IMR-90 (cell line): Measurements from ENCODE around the gene EEPD1. TPM values are rescaled to one million over a fixed set of nuclear protein-coding genes. Genes with fewer than 3 reads are reported as not detected.

Source experiments
- ATAC-seq: fragments of 200-7000 bp; cut with Tn5 transposase; 2 replicates; pipeline ENCODE4 v1.9.1; 2020; ENCODE audit warnings: low read depth, mild to moderate bottlenecking, moderate library complexity
- BruUV-seq: library from RNA; stranded (reverse); fragments of 400-500 nt; replicated peaks from 2 replicates; lab custom pipeline; 2021; lab: Mats Ljungman, UMichigan
- CTCF ChIA-PET: fragments of 300-600 bp; formaldehyde crosslinking; extraction: SDS; loops from one replicate; lab custom pipeline; 2021; ENCODE audit warnings: antibody characterized with exemption; lab: Yijun Ruan, JAX
- POLR2A ChIA-PET: fragments of 300-600 bp; sonication (Branson Sonifier 250); formaldehyde crosslinking; loops from one replicate; lab custom pipeline; 2022; ENCODE audit warnings: antibody characterized with exemption; ENCODE audit not compliant: unreplicated experiment; lab: Charles Lee
- DNase-seq: peaks from one replicate; pipeline ENCODE4 v3.0.0; 2013
- H2AFZ ChIP-seq: replicated peaks from 2 replicates; pipeline ENCODE3; 2013; ENCODE audit warnings: low read length, mild to moderate bottlenecking; ENCODE audit not compliant: poor library complexity
- H2AK5ac ChIP-seq: 2 replicates; pipeline ENCODE4 v1.6.1; 2013; ENCODE audit warnings: low read depth, low read length, inconsistent platforms
- H2AK9ac ChIP-seq: replicated peaks from 2 replicates; pipeline ENCODE3; 2013; ENCODE audit warnings: mild to moderate bottlenecking, low read depth, low read length, moderate library complexity; ENCODE audit not compliant: poor library complexity
- H2BK120ac ChIP-seq: 2 replicates; pipeline ENCODE4 v1.6.1; 2013; ENCODE audit warnings: low read depth, low read length, inconsistent platforms
- H2BK15ac ChIP-seq: 3 replicates; pipeline ENCODE4 v1.6.1; 2013; ENCODE audit warnings: low read depth, low read length, inconsistent platforms
- H2BK20ac ChIP-seq: 2 replicates; pipeline ENCODE4 v1.6.1; 2013; ENCODE audit warnings: low read depth, mild to moderate bottlenecking, inconsistent platforms, low read length, moderate library complexity
- H2BK5ac ChIP-seq: 2 replicates; pipeline ENCODE4 v1.6.1; 2013; ENCODE audit warnings: mild to moderate bottlenecking, low read depth, low read length, inconsistent platforms; ENCODE audit not compliant: poor library complexity, severe bottlenecking
- H3K14ac ChIP-seq: replicated peaks from 2 replicates; pipeline ENCODE4 v1.6.1; 2013; ENCODE audit warnings: low read depth, low read length, inconsistent platforms
- H3K18ac ChIP-seq: 2 replicates; pipeline ENCODE4 v1.6.1; 2013; ENCODE audit warnings: low read depth, low read length, control low read depth
- H3K23ac ChIP-seq: 2 replicates; pipeline ENCODE4 v1.6.1; 2013; ENCODE audit warnings: low read depth, low read length, inconsistent platforms
- H3K27ac ChIP-seq: 2 replicates; pipeline ENCODE4 v1.5.1; 2013; ENCODE audit warnings: mild to moderate bottlenecking, control low read depth, low read length; ENCODE audit not compliant: insufficient read depth
- H3K27me3 ChIP-seq: 2 replicates; pipeline ENCODE4 v1.6.1; 2013; ENCODE audit warnings: low read length; ENCODE audit not compliant: control insufficient read depth, insufficient read depth
- H3K36me3 ChIP-seq: 2 replicates; pipeline ENCODE4 v1.6.1; 2013; ENCODE audit warnings: low read length, mixed read lengths; ENCODE audit not compliant: control insufficient read depth, insufficient read depth
- H3K4ac ChIP-seq: 2 replicates; pipeline ENCODE4 v1.6.1; 2013; ENCODE audit warnings: low read depth, low read length, inconsistent platforms
- H3K4me1 ChIP-seq: 2 replicates; pipeline ENCODE4 v1.6.1; 2013; ENCODE audit warnings: low read length, mixed read lengths; ENCODE audit not compliant: control insufficient read depth, insufficient read depth
- H3K4me2 ChIP-seq: 2 replicates; pipeline ENCODE4 v1.6.1; 2013; ENCODE audit warnings: low read depth, mild to moderate bottlenecking, control low read depth, low read length, moderate library complexity
- H3K4me3 ChIP-seq: 2 replicates; pipeline ENCODE4 v1.5.1; 2013; ENCODE audit warnings: low read depth, mild to moderate bottlenecking, control low read depth, low read length, moderate library complexity; ENCODE audit not compliant: insufficient read depth
- H3K56ac ChIP-seq: 2 replicates; pipeline ENCODE4 v1.6.1; 2013; ENCODE audit warnings: low read length, inconsistent platforms; ENCODE audit not compliant: insufficient read depth; ENCODE audit errors: extremely low read depth
- H3K79me1 ChIP-seq, 2 experiments: 2 replicates each; pipeline ENCODE4 v1.6.1; 2013; ENCODE audit warnings: low read length in 2 of 2, inconsistent platforms in 1 of 2, low read depth in 1 of 2
- H3K9ac ChIP-seq: 2 replicates; pipeline ENCODE4 v1.6.1; 2013; ENCODE audit warnings: low read depth, low read length, control low read depth
- H3K9me1 ChIP-seq: 2 replicates; pipeline ENCODE4 v1.6.1; 2013; ENCODE audit warnings: low read length, inconsistent platforms; ENCODE audit not compliant: insufficient read depth
- H3K9me3 ChIP-seq: 2 replicates; pipeline ENCODE4 v1.6.1; 2013; ENCODE audit warnings: low read length; ENCODE audit not compliant: control insufficient read depth, insufficient read depth
- H4K20me1 ChIP-seq: 2 replicates; pipeline ENCODE4 v1.6.1; 2013; ENCODE audit warnings: low read length, inconsistent platforms; ENCODE audit not compliant: insufficient read depth
- H4K5ac ChIP-seq: 2 replicates; pipeline ENCODE4 v1.6.1; 2013; ENCODE audit warnings: mild to moderate bottlenecking, low read depth, low read length, control low read depth
- H4K8ac ChIP-seq, 2 experiments: 2 replicates each; pipeline ENCODE4 v1.6.1; 2013; ENCODE audit warnings: low read depth in 2 of 2, low read length in 2 of 2, control low read depth in 1 of 2, inconsistent platforms in 1 of 2
- H4K91ac ChIP-seq: 2 replicates; pipeline ENCODE4 v1.6.1; 2013; ENCODE audit warnings: low read depth, low read length, inconsistent platforms; ENCODE audit not compliant: insufficient read depth
- BHLHE40 ChIP-seq: fragments of 150-350 bp; IDR thresholded peaks from 2 replicates; pipeline ENCODE4 v1.6.1; 2016; ENCODE audit warnings: mild to moderate bottlenecking, low read depth, low read length
- CEBPB ChIP-seq: IDR thresholded peaks from 2 replicates; pipeline ENCODE4 v1.6.1; 2012; ENCODE audit warnings: low read depth, low read length, improper control_type of control experiment
- MAFK ChIP-seq: IDR thresholded peaks from 2 replicates; pipeline ENCODE4 v1.6.1; 2012; ENCODE audit warnings: low read depth, low read length, improper control_type of control experiment
- MAZ ChIP-seq: IDR thresholded peaks from 2 replicates; pipeline ENCODE4 v1.6.1; 2012; ENCODE audit warnings: low read depth, mild to moderate bottlenecking, low read length, improper control_type of control experiment, moderate library complexity, borderline replicate concordance
- NFE2L2 ChIP-seq: fragments of 150-350 bp; IDR thresholded peaks from 2 replicates; pipeline ENCODE4 v1.6.1; 2016; ENCODE audit warnings: low read depth, mild to moderate bottlenecking, low read length
- RAD21 ChIP-seq: IDR thresholded peaks from 2 replicates; pipeline ENCODE4 v1.6.1; 2012; ENCODE audit warnings: low read length, improper control_type of control experiment
- RFX5 ChIP-seq: IDR thresholded peaks from 2 replicates; pipeline ENCODE4 v1.8.0; 2012; ENCODE audit warnings: low read depth, mild to moderate bottlenecking, low read length, moderate library complexity
- SMC3 ChIP-seq: fragments of 150-350 bp; IDR thresholded peaks from 2 replicates; pipeline ENCODE4 v1.6.1; 2016; ENCODE audit warnings: low read depth, mild to moderate bottlenecking, antibody characterized with exemption, low read length, moderate library complexity
- WGBS, 2 experiments: methylation state at CpG; one replicate each; pipeline versions ENCODE4 v1.1.5 to v1.1.7; 2013; ENCODE audit warnings: missing lambda C conversion rate in 2 of 2; ENCODE audit not compliant: insufficient read length in 1 of 2; ENCODE audit errors: extremely low coverage in 2 of 2; 5-methylcytosine and 5-hydroxymethylcytosine counted together
- dilution Hi-C: fragments of 300-500 bp; cut with HindIII; formaldehyde crosslinking; loops from one replicate; pipeline ENCODE4 v1.14.3; 2018; ENCODE audit warnings: low sequenced_read_pairs; ENCODE audit not compliant: unreplicated experiment
- in situ Hi-C: fragments of 300-500 bp; cut with MboI; formaldehyde crosslinking; loops from 3 replicates; pipeline ENCODE4 v1.14.3; 2019; ENCODE audit warnings: low sequenced_read_pairs, inconsistent platforms, mixed read lengths
- intact Hi-C: fragments of 100-400 bp; cut with micrococcal nuclease; formaldehyde crosslinking; loops from 2 replicates; pipeline ENCODE4 v1.10.0; 2022
- polyA plus RNA-seq, 3 experiments: library from polyadenylated mRNA; depleted of rRNA; stranded (reverse); fragments of >200 nt; gene quantifications; 2 replicates each; pipeline ENCODE4 v1.2.3, GENCODE V29; 2012; ENCODE audit warnings: low replicate concordance in 1 of 3
- total RNA-seq: library from RNA; depleted of rRNA; stranded (reverse); fragments of >200 nt; gene quantifications from 2 replicates; pipeline ENCODE4 v1.2.3, GENCODE V29; 2012
- TF ChIP-seq, protein P1 (sequence below): conservative IDR thresholded peaks from 2 replicates; pipeline ENCODE4 v1.5.1; 2012; ENCODE audit warnings: mild to moderate bottlenecking, low read depth, low read length, improper control_type of control experiment
- TF ChIP-seq, protein P2 (sequence below): fragments of 150-350 bp; IDR thresholded peaks from 2 replicates; pipeline ENCODE4 v1.6.1; 2016; ENCODE audit warnings: low read depth, mild to moderate bottlenecking, low read length, moderate library complexity, borderline replicate concordance

Gene EEPD1
- total and polyA plus RNA-seq, 2 of the 4 experiments (the other 2 are of a cell fraction) = 7.3 to 15.2 TPM

DNA sequence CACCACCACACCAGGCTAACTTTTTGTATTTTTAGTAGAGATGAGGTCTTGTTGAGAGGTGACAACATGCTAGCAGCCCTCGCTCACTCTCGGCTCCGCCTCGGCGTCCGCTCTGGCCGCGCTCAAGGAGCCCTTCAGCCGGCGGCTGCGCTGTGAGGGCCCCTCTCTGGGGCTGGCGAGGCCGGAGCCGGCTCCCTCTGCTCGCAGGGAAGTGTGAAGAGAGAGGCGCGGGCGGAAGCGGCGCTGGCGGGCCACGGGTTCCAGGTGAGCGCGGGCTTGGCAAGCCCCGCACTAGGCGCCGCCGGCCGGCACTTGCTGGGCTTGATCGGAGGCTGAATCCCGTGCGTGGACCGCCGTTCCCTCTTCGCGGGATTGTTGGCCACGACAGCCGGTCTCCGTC, 83.0 kb downstream of the EEPD1 start:
- CTCF ChIA-PET = no interaction called here
- intact Hi-C loops = no loop called here
- no TSS peak for BruUV-seq

More for the DNA sequence above, 83.0 kb downstream of the EEPD1 start:
- POLR2A ChIA-PET = no interaction called here
- Histone ChIP-seq H4K5ac (no peak overlapping the region), H3K27me3 (no peaks in the 10 kb centered on the region), H4K8ac (no peak overlapping the region), H3K9me1 (peaks cover 10% of the 10 kb centered on the region), H2BK15ac (no peak overlapping the region), H3K4me3 (no peak overlapping the region), H2BK20ac (no peak overlapping the region), H4K20me1 (no peaks in the 10 kb centered on the region), H3K36me3 (peaks cover 3% of the 10 kb centered on the region; the same call in 1 of the 2 replicates), H3K4me1 (peaks cover 14% of the 10 kb centered on the region), H3K4me2 (no peak overlapping the region), H3K9me3 (no peaks in the 10 kb centered on the region), H3K23ac (no peak overlapping the region), H3K4ac (no peak overlapping the region), H2AFZ (no peak overlapping the region), H2AK5ac (no peak overlapping the region), H3K27ac (no peak overlapping the region), H2BK120ac (no peak overlapping the region), H2AK9ac (no peak overlapping the region), H3K79me1 (peaks cover 4 to 23% of the 10 kb centered on the region in 2 experiments), H3K14ac (no peak overlapping the region), H4K91ac (no peak overlapping the region), H3K18ac (no peak overlapping the region), H3K9ac (no peak overlapping the region), H2BK5ac (no peak overlapping the region), H3K56ac (no peak overlapping the region)
- WGBS, 2 experiments = 68% methylated on average over 22 of the region's 39 CpGs; no CpG with 5 or more reads in 1 of the 2 experiments
- no peak for TF ChIP-seq RAD21
- no peak for TF ChIP-seq SMC3
- TF ChIP-seq RFX5 = no peak
- TF ChIP-seq, protein P1, sequence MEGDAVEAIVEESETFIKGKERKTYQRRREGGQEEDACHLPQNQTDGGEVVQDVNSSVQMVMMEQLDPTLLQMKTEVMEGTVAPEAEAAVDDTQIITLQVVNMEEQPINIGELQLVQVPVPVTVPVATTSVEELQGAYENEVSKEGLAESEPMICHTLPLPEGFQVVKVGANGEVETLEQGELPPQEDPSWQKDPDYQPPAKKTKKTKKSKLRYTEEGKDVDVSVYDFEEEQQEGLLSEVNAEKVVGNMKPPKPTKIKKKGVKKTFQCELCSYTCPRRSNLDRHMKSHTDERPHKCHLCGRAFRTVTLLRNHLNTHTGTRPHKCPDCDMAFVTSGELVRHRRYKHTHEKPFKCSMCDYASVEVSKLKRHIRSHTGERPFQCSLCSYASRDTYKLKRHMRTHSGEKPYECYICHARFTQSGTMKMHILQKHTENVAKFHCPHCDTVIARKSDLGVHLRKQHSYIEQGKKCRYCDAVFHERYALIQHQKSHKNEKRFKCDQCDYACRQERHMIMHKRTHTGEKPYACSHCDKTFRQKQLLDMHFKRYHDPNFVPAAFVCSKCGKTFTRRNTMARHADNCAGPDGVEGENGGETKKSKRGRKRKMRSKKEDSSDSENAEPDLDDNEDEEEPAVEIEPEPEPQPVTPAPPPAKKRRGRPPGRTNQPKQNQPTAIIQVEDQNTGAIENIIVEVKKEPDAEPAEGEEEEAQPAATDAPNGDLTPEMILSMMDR = no peak
- TF ChIP-seq, protein P2, sequence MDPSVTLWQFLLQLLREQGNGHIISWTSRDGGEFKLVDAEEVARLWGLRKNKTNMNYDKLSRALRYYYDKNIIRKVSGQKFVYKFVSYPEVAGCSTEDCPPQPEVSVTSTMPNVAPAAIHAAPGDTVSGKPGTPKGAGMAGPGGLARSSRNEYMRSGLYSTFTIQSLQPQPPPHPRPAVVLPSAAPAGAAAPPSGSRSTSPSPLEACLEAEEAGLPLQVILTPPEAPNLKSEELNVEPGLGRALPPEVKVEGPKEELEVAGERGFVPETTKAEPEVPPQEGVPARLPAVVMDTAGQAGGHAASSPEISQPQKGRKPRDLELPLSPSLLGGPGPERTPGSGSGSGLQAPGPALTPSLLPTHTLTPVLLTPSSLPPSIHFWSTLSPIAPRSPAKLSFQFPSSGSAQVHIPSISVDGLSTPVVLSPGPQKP = no peak
- no peak for TF ChIP-seq CEBPB
- no peak for TF ChIP-seq MAFK
- no peak for TF ChIP-seq MAZ
- no peak for TF ChIP-seq BHLHE40
- TF ChIP-seq NFE2L2 = no peak
- dilution Hi-C loops = no loop called here
- DNase-seq (no peak), ATAC-seq (no peak)
- in situ Hi-C loops = no loop called here
